Adrenal gland (tissue), 5 donors: ENCODE measurements around the gene SUN5.

Experiments used
- POLR2A ChIP-seq, 2 donors: fragments of 450-650 bp; IDR thresholded peaks; one replicate each; pipeline ENCODE4 v1.6.1; 2017; ENCODE audit warnings: antibody characterized with exemption in 2 of 2, mild to moderate bottlenecking in 2 of 2, moderate library complexity in 1 of 2
- TF ChIP-seq, protein P1 (sequence below), 6 experiments: fragments of 450-650 bp in 4 of 6; fragments of 200-600 bp in 2 of 6; sonication (generic) in 1 of 6; IDR thresholded peaks; 1 replicate in 5 of 6; 2 replicates in 1 of 6; pipeline versions ENCODE4 v1.5.1 to v1.8.0; 2016 to 2021; ENCODE audit warnings: antibody characterized with exemption in 6 of 6, mild to moderate bottlenecking in 2 of 6, moderate library complexity in 1 of 6
- donor health status: DM: no; HTN: no; CAD: no.

DNA sequence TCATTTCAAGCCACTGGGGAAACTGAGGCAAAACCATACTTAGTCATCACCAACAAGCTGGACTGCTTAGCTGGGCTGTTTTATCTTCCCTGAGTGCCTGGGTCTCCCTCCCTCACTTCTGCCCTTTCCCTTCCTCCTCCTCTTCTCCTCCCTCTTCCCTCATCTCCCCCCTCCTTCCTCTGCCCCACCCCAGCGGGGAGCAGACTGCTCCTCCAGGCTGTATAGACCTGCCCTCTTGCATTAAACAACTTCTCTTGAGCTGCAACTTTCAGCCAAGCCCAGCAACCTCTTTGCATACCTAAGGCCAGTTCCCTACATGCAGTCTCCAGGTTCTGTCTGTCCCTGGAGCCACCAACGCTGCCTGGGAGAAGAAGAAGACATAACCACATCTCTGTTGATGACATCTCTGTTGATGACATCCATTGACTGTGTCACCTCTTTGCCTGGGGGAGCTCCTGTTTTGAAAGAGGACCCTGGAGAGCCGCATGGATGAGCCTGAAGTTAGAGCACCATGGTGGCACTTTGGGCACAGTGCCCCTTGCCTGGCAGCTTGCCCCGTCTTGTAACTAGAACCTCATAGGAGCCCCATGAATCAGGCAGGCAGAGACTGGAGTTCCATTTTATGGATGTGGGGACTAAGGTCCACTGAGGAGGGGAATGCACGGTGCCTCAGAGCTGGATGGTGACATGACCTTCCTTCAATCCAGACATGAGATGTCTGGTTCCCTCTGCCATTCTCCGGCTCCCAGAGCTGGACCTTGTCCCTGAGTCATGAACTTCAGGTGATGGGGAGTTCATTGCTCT lies 19.4 kb upstream of the SUN5 start:
- no peak for TF ChIP-seq POLR2A (IDR thresholded peaks at IDR 0.05)
- TF ChIP-seq, protein P1, sequence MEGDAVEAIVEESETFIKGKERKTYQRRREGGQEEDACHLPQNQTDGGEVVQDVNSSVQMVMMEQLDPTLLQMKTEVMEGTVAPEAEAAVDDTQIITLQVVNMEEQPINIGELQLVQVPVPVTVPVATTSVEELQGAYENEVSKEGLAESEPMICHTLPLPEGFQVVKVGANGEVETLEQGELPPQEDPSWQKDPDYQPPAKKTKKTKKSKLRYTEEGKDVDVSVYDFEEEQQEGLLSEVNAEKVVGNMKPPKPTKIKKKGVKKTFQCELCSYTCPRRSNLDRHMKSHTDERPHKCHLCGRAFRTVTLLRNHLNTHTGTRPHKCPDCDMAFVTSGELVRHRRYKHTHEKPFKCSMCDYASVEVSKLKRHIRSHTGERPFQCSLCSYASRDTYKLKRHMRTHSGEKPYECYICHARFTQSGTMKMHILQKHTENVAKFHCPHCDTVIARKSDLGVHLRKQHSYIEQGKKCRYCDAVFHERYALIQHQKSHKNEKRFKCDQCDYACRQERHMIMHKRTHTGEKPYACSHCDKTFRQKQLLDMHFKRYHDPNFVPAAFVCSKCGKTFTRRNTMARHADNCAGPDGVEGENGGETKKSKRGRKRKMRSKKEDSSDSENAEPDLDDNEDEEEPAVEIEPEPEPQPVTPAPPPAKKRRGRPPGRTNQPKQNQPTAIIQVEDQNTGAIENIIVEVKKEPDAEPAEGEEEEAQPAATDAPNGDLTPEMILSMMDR (IDR thresholded peaks at IDR 0.05): no peak
